ENCODE data around the gene TBC1D17. TPM values are rescaled to one million over a fixed set of nuclear protein-coding genes. Genes with fewer than 3 reads are reported as not detected.

Gene TBC1D17
- total and polyA plus RNA-seq, 2 of the 13 experiments (the other 11 are each of a cell fraction or from before 2014, with no cell fraction given), result 9.7 to 16.9 TPM

DNA sequence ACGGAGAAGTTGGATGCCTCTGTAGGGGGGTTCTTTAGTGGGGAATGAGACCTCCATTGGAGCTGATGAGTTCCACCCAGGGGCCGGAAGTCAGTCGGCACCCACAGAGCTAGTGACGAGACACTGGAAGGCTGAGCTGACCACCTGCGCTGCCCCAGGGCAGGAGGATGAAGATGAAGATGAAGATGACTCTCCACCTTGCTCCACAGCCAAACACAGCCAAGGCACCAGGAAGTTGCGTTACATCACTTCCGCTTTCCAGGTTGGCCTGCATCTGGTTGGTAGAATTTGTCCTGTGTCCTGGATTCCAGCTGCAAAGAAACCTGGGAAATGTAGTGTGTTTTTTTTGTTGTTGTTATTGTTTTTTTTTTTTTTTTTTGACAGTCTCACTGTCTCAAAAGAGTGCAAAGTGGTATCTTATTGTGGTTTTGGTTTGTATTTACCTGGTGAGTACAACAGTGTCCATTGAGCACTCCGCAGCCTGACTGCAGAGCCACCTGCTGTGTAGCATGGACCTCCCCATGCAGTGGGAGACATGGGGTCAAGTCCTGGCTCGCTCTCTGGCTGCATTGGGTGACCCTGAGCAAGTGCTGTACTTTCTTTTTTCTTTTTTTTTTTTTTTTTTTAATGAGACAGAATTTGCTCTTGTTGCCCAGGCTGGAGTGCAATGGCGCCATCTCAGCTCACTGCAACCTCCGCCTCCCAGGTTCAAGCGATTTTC lies 1.9 kb downstream of the TBC1D17 start:
- ChIA-PET POLR2A (interaction anchor here (0.8 kb wide), 2 partner anchors 10 to 51 kb away, joined by 3 to 4 read pairs; no protein-coding TSS in a partner anchor), CTCF (ENCODE audit: low intra/inter-chr PET ratio, low total read pairs) (no interaction called here)
- Histone ChIP-seq H3K27me3 (ENCODE audit: control insufficient read depth in 1 of 2, insufficient read depth in 2 of 2, low read length in 2 of 2) (no peaks in the 10 kb centered on the region; a peak in 1 of 5 replicates), H3K36me3 (replicated peaks in 1 of 2; ENCODE audit: control insufficient read depth in 1 of 2, insufficient read depth in 2 of 2, low read length in 2 of 2) (peaks cover 23 to 61% of the 10 kb centered on the region in 2 experiments), H3K4me1 (ENCODE audit: insufficient read depth, low read length) (peaks cover 31% of the 10 kb centered on the region), H3K9me3 (ENCODE audit: low read length) (no peaks in the 10 kb centered on the region), H3K4me2 (ENCODE audit: low read depth, low read length) (peak overlapping the region; percentile 76; the same call in 1 of the 2 replicates), H3K27ac (ENCODE audit: extremely low read length, insufficient read depth, low read length) (no peak overlapping the region), H2AFZ (ENCODE audit: low read length) (no peak overlapping the region), H3K79me2 (ENCODE audit: insufficient read depth, low read length) (peaks cover 32% of the 10 kb centered on the region), H3K9ac (ENCODE audit: insufficient read depth, low read depth, low read length) (peak overlapping the region; percentile 89; the same call in 1 of the 2 replicates), H3K4me3 (replicated peaks in 1 of 3; ENCODE audit: insufficient read depth in 1 of 3, low read depth in 2 of 3, low read length in 3 of 3) (0 out of 6 replicates have a peak overlapping the region, but pooled peaks of 1 of the 3 experiments have one; percentile 20), H4K20me1 (ENCODE audit: insufficient read depth, low read length) (peaks cover 5% of the 10 kb centered on the region)
- in situ Hi-C loops (cut with HindIII; ENCODE audit: extremely low pct_ligation_motif_present, low pct_unique_long_range_greater_than_20kb), result no loop called here
- WGBS (ENCODE audit: low lambda C conversion rate), result 98% methylated on average over 8 of the region's 12 CpGs
- no TSS peak for BruUV-seq (replicated peaks)
- no peak for DNase-seq (ENCODE audit: low spot score)
- FAIRE-seq, result no peak
- ATAC-seq, result no peak
- TF ChIP-seq THAP11 (CRISPR knock-in tag; IDR thresholded peaks at IDR 0.05) (peak; percentile 47), GABPA (IDR thresholded peaks at IDR 0.05; ENCODE audit: low read depth, low read length) (peak; percentile 55), GABPA (CRISPR knock-in tag; IDR thresholded peaks at IDR 0.05; ENCODE audit: low read depth) (peak; percentile 79), ZNF143 (CRISPR knock-in tag; IDR thresholded peaks at IDR 0.05) (peak; percentile 58; the same call in 1 of the 2 replicates), CREB1 (IDR thresholded peaks at IDR 0.05) (no peak), CREB1 (CRISPR knock-in tag; IDR thresholded peaks at IDR 0.05) (peak; percentile 61), ZNF44 (CRISPR knock-in tag; IDR thresholded peaks at IDR 0.05) (no peak), EEA1 (CRISPR knock-in tag; IDR thresholded peaks at IDR 0.05; ENCODE audit: borderline replicate concordance) (no peak), NFYB (CRISPR knock-in tag; IDR thresholded peaks at IDR 0.05) (peak; percentile 51)
- intact Hi-C loops (cut with micrococcal nuclease; ENCODE audit: unreplicated experiment), result no loop called here
